ENCODE data around the gene ADTRP. TPM values are rescaled to one million over a fixed set of nuclear protein-coding genes. Genes with fewer than 3 reads are reported as not detected.
A peak's percentile ranks its signal among the peaks of the same experiment; 100 is the strongest.

Gene ADTRP
- total RNA-seq, 4 donors from 2014 or later: 0.23 to 0.72 (median 0.67) TPM; not detected in 1

- Histone ChIP-seq H3K9me3 (no peaks in the 10 kb centered on the region), H3K4me3 (no peak overlapping the region), H3K4me1 (peaks cover 2 to 46% (median 10%) of the 10 kb centered on the region in 3 donors), H3K36me3 (no peaks in the 10 kb centered on the region), H3K27me3 (peaks cover 4% of the 10 kb centered on the region), H3K27ac (peak overlapping the region; percentile 12 to 86 (median 72))
- ATAC-seq: no peak
- no peak for TF ChIP-seq EP300 (IDR thresholded peaks at IDR 0.05)
- TF ChIP-seq POLR2A (IDR thresholded peaks at IDR 0.05): no peak
- TF ChIP-seq POLR2AphosphoS5 (IDR thresholded peaks at IDR 0.05): no peak
- no peak for TF ChIP-seq CTCF (IDR thresholded peaks at IDR 0.05)
- WGBS, 2 donors (ENCODE audit: low coverage in 1 of 2): 65 to 91% methylated on average over 6 to 9 of the region's 11 CpGs
Measured at GRCh38 chr6:11769811-11770545, 8.6 kb downstream of the ADTRP start.

GRCh38 chr6:11769244-11769643, 9.4 kb downstream of the ADTRP start:
- Histone ChIP-seq H3K9me3 (no peaks in the 10 kb centered on the region), H3K4me1 (peaks cover 2 to 50% (median 10%) of the 10 kb centered on the region in 3 donors), H3K27me3 (no peaks in the 10 kb centered on the region), H3K4me3 (no peak overlapping the region), H3K36me3 (no peaks in the 10 kb centered on the region), H3K27ac (no peak overlapping the region)
- WGBS, 2 donors (ENCODE audit: low coverage in 1 of 2): 86 to 91% methylated on average over 1 to 2 of the region's 2 CpGs
- TF ChIP-seq POLR2A (IDR thresholded peaks at IDR 0.05): no peak
- TF ChIP-seq POLR2AphosphoS5 (IDR thresholded peaks at IDR 0.05): no peak
- TF ChIP-seq EP300 (IDR thresholded peaks at IDR 0.05): no peak
- TF ChIP-seq CTCF (IDR thresholded peaks at IDR 0.05): no peak
- no peak for ATAC-seq

- TF ChIP-seq POLR2AphosphoS5 (IDR thresholded peaks at IDR 0.05) (no peak), POLR2A (IDR thresholded peaks at IDR 0.05) (no peak), CTCF (IDR thresholded peaks at IDR 0.05) (no peak), EP300 (IDR thresholded peaks at IDR 0.05) (no peak)
- peaks cover 2 to 61% (median 18%) of the 10 kb centered on the region in 3 donors for H3K4me1 ChIP-seq
- no peak for ATAC-seq
Measured at GRCh38 chr6:11767978-11768756, 10.4 kb downstream of the ADTRP start.

GRCh38 chr6:11767458-11767857, 11.1 kb downstream of the ADTRP start:
- no peaks in the 10 kb centered on the region for H3K36me3 ChIP-seq
- H3K9me3 ChIP-seq: no peaks in the 10 kb centered on the region
- no peaks in the 10 kb centered on the region for H3K27me3 ChIP-seq
- H3K4me1 ChIP-seq: peaks cover 2 to 68% (median 19%) of the 10 kb centered on the region in 3 donors
- H3K4me3 ChIP-seq: no peak overlapping the region
- ATAC-seq: no peak
- peak overlapping the region in 1 of 4 donors; percentile 53 for H3K27ac ChIP-seq
- TF ChIP-seq POLR2AphosphoS5 (IDR thresholded peaks at IDR 0.05) (no peak), POLR2A (IDR thresholded peaks at IDR 0.05) (no peak), CTCF (IDR thresholded peaks at IDR 0.05) (no peak), EP300 (IDR thresholded peaks at IDR 0.05) (no peak)
- WGBS, 2 donors (ENCODE audit: low coverage in 1 of 2): 88 to 91% methylated on average over 2 of the region's 2 CpGs

More at GRCh38 chr6:11767978-11768756, 10.4 kb downstream of the ADTRP start:
- Histone ChIP-seq H3K4me3 (no peak overlapping the region), H3K9me3 (no peaks in the 10 kb centered on the region), H3K36me3 (no peaks in the 10 kb centered on the region), H3K27me3 (no peaks in the 10 kb centered on the region), H3K27ac (no peak overlapping the region)
- WGBS, 2 donors (ENCODE audit: low coverage in 1 of 2): 91 to 96% methylated on average over 6 to 7 of the region's 7 CpGs
